HT1080 (cell line): Measurements from ENCODE around the gene BAIAP2L2. TPM values are rescaled to one million over a fixed set of nuclear protein-coding genes. Genes with fewer than 3 reads are reported as not detected.
"Not testable (repeated sequence)": the region's sequence is repeated elsewhere in the genome, so short reads cannot be mapped to it uniquely, and the experiment has no call there.

ENCODE experiments used
- DNase-seq: peaks from one replicate; pipeline ENCODE4 v3.0.0-alpha.2; 2015; ENCODE audit warnings: low read depth
- total RNA-seq: library from RNA; depleted of rRNA; stranded (reverse); fragments of >200 nt; shearing (Covaris generic); gene quantifications from 2 replicates; pipeline ENCODE4 v1.2.3, GENCODE V29; 2014

The BAIAP2L2 gene
- total RNA-seq, 1 experiment from 2014 or later: not detected

DNA sequence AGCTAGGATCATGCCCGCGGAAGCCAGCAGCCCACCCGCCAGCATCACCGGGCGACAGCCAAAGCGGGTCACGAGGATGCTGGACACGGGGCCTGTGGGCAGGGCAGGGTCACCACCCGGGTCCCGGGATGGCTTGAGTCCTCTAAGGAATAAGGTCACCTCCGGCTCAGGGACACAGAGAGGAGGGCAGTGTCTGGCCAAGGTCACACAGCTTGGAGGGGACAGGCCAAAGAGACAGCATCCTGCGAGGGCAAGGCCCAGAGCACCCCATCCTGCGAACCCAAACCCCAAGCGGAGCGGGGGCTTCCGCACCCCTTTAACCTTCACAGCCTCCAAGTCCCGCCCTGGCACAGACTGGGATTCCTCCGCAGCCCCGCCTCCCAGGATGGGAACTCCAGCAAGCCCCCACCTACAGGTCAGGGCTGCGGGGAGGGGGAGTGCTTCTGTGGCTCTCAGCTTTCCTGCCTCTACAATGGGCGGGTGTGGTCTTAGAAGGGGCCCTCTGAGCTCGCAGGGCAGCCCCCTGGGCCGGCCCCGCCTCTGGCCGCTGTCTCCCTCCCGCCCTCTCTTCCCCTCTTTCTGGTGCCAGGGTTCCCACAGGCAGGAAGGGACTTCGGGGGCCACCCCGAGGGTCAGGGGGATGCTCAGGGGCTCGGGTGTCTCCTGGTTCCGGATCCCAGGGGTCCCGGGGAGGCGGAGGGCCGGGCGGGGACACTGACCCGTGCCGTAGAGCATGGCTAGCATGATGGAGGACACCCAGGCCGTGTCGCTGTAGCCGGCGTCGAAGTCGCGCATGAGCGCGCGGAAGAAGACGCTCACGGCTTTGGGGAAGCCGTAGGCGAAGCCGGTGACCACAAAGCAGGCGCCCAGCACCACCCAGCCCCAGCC is 28.3 kb downstream of the BAIAP2L2 start:
- DNase-seq: no peak

- no peak for DNase-seq
Observed at GRCh38 chr22:38081636-38081940, 28.9 kb downstream of the BAIAP2L2 start.

- DNase-seq: no peak
Observed at GRCh38 chr22:38080850-38081635, 29.4 kb downstream of the BAIAP2L2 start.

GRCh38 chr22:38080474-38080849 is 30.0 kb downstream of the BAIAP2L2 start:
- no peak for DNase-seq

- no peak for DNase-seq
Observed at GRCh38 chr22:38079804-38080203, 30.7 kb downstream of the BAIAP2L2 start.

DNA sequence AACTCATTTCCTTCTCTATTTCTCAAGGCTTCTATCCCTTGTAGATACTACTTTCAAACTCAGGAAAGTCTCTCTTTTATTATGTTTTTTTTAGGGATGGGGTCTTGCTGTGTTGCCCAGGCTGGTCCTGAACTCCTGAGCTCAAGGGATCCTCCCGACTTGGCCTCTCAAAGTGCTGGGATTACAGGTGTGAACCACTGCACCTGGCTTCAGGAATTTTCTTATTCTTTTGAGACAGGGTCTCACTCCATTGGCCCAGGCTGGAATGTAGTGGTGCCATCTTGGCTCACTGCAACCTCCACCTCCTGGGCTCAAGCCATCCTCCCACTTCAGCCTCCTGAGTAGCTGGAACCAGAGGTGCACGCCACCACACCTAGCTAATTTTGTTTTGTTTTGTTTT is 31.3 kb downstream of the BAIAP2L2 start:
- not testable (repeated sequence) for DNase-seq

DNA sequence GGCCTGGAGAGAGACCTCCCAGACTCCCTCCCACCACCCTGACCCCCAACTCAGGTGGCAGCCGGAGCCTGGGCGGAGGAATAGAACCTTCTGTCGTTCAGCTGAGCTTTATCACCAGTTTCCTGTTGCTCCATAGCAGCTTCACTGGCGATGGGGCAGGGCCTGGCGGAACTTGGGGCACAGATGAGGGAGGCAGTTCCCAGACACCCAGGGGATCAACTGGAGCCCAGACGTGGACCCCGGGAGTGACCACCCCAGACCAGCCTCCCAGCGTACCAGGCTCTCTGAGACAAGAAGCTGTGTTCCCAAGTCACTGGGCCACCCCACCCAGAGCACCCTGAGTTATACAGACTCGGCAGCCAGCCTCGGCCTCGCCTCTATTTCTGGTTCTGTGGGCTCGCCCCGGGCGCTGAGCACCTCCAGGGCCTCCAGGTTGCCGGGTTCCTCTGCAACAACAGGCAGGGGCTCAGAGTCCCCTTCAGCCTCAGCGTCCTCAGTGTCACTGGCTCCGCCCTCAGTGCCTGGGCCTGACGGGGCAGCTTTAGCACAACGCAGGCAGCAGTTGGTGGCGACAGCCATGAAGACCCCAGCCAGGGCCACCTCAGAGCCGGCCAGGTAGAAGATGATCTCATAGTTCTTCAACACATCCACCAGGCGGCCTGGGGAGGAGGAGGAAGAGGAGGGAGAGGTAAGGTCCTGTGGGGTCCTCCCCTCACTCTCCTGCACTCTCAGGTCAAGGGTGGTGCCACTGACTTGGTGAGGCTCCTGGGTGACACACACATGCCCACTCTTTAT is 32.2 kb downstream of the BAIAP2L2 start:
- DNase-seq: no peak

DNA sequence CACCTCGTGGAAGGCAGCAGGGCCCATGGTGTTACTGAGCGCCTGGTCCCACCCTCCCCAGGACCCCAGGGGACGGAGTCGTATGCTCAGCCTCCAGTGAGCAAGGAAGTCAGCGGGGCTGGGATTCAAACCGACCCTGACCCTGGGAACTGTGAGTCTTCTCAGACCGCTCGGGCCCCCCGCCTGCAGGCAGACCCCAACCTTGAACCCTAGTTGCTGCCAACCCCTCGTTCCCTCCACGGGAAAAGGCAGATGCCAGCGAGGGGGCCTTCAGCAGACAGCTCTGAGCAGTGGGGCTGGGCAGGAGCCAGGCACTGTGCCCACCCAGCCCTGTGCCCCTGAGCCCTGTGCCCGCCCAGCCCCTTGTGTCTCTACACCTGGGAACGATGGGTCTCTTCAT is 32.9 kb downstream of the BAIAP2L2 start:
- no peak for DNase-seq

DNA sequence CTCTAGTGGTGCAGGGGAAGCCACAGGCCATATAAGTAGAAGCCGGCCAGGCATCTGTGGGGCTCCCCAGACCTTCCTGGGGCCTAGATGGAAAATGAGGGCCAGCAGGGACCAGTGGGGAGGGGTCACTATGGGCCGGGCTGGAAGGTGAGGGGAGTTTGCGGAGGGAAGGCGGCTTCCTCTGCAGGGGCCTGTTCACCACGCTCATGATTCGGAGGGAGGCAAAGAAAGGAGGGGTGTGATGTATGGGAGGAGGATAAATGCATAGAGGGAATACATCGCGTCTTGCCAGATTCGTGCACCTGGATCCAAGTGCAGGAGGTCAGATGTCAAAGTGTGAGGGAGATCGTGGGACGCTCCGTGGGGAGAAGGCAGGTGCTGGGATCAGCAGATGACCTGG is 33.4 kb downstream of the BAIAP2L2 start:
- no peak for DNase-seq

DNA sequence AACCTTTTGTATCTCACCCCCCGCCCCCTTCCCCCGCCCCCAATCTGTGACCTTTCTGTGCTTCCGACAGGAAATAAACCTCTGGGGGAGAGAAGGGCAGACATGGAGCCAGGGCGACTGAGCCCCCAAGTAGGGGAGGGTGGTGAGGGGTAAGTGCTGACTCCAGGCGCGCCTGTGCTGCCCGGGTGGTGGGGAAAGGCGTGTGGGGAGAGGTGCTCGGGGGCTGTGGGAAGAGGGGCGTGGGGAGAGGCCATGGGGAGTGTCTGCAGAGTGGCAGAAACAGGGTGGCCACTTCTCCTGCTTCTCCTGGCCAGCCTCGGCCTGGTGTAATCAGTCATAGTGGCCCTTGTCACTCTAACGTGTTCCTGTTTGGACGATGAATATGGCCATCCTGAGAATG is 34.5 kb downstream of the BAIAP2L2 start:
- DNase-seq: no peak

DNA sequence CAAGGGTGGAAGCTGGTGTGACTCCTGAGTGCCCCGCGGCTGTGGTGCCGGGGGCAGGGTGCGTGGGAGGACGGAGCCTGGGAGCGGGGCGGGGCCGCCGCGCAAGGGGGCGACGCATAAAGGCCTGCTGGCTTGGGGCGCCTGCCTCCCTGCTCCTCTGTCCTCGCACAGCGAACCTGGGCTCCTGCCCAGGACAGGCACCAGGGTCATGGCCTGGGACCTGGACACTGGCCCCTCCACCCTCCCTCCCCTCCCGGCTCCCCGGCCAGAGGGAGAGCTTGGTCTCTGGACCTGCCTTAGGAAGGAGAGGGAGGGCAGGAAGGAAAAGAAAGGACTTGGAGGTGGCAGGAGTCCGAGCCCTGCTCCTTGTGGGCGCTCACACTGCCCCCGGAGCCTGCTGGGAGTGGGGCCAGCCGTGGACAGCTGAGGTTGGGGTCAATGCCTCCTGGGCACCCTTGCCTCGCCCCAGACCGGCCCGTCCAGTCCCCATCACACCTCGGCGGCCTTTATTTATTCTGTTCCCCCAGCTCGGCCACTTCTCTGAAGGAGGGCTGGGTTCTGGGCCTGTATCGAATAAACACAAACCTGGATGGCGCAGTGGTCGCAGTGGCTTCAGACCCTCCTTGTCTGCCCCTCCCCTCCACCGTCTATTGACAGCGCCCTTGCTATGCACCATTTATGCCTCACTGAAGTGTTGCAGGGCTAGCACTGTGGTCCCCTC is 35.2 kb downstream of the BAIAP2L2 start:
- no peak for DNase-seq

DNA sequence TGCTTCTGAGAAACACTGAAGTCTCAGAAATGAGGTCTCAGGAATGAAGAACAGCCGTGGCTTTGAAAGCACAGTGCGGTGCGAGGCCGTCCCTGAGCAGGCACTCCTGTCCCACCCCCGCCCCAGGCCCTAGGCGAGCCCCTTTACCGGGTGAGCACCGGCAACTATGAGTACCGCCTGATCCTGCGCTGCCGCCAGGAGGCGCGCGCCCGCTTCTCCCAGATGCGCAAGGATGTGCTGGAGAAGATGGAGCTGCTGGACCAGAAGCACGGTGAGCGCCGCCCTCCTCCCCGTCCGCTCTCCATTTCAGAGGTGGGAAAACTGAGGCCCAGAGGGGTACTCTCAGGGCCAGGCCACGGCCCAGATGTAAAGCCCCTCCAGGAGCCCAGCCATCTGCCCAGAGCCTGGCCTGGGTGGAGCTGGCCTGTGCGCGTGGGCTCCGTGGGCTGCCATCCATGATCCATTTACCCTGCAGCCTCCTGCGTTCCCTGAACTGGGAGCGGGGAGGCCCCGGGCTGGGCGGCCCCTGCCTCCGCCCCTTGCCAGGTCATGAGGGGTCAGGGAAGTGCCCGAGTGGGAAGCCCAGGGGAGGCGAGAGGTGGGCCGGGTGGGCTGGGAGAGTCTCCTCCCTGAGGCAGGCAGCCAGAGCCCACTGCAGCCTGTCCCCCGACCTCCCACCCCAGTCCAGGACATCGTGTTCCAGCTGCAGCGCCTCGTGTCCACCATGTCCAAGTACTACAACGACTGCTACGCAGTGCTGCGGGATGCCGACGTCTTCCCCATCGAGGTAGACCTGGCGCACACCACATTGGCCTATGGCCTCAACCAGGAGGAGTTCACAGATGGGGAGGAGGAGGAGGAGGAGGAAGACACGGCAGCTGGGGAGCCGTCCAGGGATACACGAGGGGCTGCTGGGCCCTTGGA is 36.0 kb downstream of the BAIAP2L2 start:
- no peak for DNase-seq

GRCh38 chr22:38073150-38074130 is 37.0 kb downstream of the BAIAP2L2 start:
- DNase-seq: no peak

GRCh38 chr22:38072322-38073149 is 37.9 kb downstream of the BAIAP2L2 start:
- DNase-seq: no peak

GRCh38 chr22:38071421-38072321 is 38.8 kb downstream of the BAIAP2L2 start:
- DNase-seq: no peak

DNA sequence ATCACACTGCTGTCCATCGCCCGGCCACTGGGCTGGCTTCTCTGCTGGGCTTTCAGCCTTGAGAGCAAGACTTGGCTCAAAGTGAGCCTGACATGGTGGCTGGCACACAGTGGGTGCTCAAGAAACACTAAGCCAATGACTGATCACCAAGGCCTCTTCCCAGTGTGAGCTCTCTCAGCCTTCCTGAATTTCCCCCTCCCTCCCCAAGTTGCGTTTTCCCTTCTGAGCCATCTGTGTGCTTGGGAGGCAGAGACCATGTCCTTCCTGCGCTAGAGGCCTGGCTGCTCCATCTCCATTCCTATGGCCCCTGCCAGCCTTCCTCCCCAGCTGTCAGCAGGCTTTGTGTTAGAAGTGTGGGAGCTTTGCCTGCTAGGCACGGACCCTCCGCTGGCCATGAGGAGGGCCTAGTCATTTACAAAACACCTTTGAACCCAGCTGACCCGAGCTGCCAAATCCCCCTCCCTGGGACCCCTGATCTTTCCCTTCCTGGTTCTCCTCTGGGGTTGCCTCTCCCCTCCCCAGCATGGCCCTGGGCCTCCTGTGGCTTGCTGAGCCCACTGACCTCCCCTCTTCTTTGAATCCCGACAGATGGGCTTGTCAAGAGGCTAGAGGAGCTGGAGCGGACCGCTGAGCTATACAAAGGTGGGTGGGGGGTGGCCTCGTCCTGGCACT is 40.1 kb downstream of the BAIAP2L2 start:
- no peak for DNase-seq
